Trophoblast cell (in vitro differentiated cells and primary cell): ENCODE results near the gene SIK3.

Experiments
- DNase-seq, 2 donors: peaks; one replicate each; pipeline ENCODE4 v3.0.0-alpha.2; 2016
- H2AFZ ChIP-seq: 2 replicates; pipeline ENCODE4 v1.6.1; 2013; ENCODE audit warnings: low read length, moderate library complexity, mild to moderate bottlenecking; ENCODE audit not compliant: insufficient read depth, poor library complexity
- H2AK5ac ChIP-seq: 2 replicates; pipeline ENCODE4 v1.6.1; 2013; ENCODE audit warnings: mild to moderate bottlenecking, low read length
- H2BK120ac ChIP-seq: 2 replicates; pipeline ENCODE4 v1.6.1; 2013; ENCODE audit warnings: low read length, mild to moderate bottlenecking, moderate library complexity; ENCODE audit not compliant: insufficient read depth, poor library complexity
- H2BK12ac ChIP-seq: 2 replicates; pipeline ENCODE4 v1.6.1; 2013; ENCODE audit warnings: mild to moderate bottlenecking, low read length, moderate library complexity
- H2BK5ac ChIP-seq: 2 replicates; pipeline ENCODE4 v1.6.1; 2013; ENCODE audit warnings: low read length, low read depth, moderate library complexity, mild to moderate bottlenecking; ENCODE audit not compliant: poor library complexity
- H3K14ac ChIP-seq: 2 replicates; pipeline ENCODE4 v1.6.1; 2013; ENCODE audit warnings: mild to moderate bottlenecking, low read length
- H3K18ac ChIP-seq: 2 replicates; pipeline ENCODE4 v1.6.1; 2013; ENCODE audit warnings: mild to moderate bottlenecking, low read length
- H3K23ac ChIP-seq: 2 replicates; pipeline ENCODE4 v1.6.1; 2013; ENCODE audit warnings: low read length
- H3K27ac ChIP-seq: 2 replicates; pipeline ENCODE4 v1.5.1; 2013; ENCODE audit warnings: low read depth, mild to moderate bottlenecking, inconsistent platforms, low read length, moderate library complexity
- H3K27me3 ChIP-seq: 2 replicates; pipeline ENCODE4 v1.6.1; 2013; ENCODE audit warnings: inconsistent platforms, mild to moderate bottlenecking, low read length, moderate library complexity; ENCODE audit not compliant: insufficient read depth
- H3K36me3 ChIP-seq, 2 experiments: 1 replicate in 1 of 2; 2 replicates in 1 of 2; pipeline ENCODE4 v1.6.1; 2013; ENCODE audit warnings: low read length in 2 of 2, mild to moderate bottlenecking in 2 of 2, moderate library complexity in 1 of 2; ENCODE audit not compliant: insufficient read depth in 2 of 2, control insufficient read depth in 1 of 2
- H3K4ac ChIP-seq: 2 replicates; pipeline ENCODE4 v1.6.1; 2013; ENCODE audit warnings: low read depth, mild to moderate bottlenecking, low read length, moderate library complexity
- H3K4me1 ChIP-seq, 2 experiments: 1 replicate in 1 of 2; 2 replicates in 1 of 2; pipeline ENCODE4 v1.6.1; 2013; ENCODE audit warnings: low read length in 2 of 2, mild to moderate bottlenecking in 2 of 2, moderate library complexity in 1 of 2; ENCODE audit not compliant: insufficient read depth in 2 of 2, control insufficient read depth in 1 of 2
- H3K4me2 ChIP-seq: 2 replicates; pipeline ENCODE4 v1.6.1; 2013; ENCODE audit warnings: inconsistent platforms, mild to moderate bottlenecking, low read length, moderate library complexity
- H3K4me3 ChIP-seq: 2 replicates; pipeline ENCODE4 v1.5.1; 2013; ENCODE audit warnings: mild to moderate bottlenecking, low read depth, low read length, inconsistent platforms
- H3K79me1 ChIP-seq: one replicate; pipeline ENCODE4 v1.6.1; 2013; ENCODE audit warnings: low read length
- H3K79me2 ChIP-seq: 2 replicates; pipeline ENCODE4 v1.6.1; 2013; ENCODE audit warnings: low read length, mild to moderate bottlenecking; ENCODE audit not compliant: control insufficient read depth, insufficient read depth, poor library complexity
- H3K9ac ChIP-seq: 2 replicates; pipeline ENCODE4 v1.6.1; 2013; ENCODE audit warnings: mild to moderate bottlenecking, low read length
- H3K9me3 ChIP-seq: 2 replicates; pipeline ENCODE4 v1.6.1; 2013; ENCODE audit warnings: low read depth, mild to moderate bottlenecking, control low read depth, inconsistent platforms, low read length; ENCODE audit not compliant: insufficient read depth
- H4K12ac ChIP-seq: 2 replicates; pipeline ENCODE4 v1.6.1; 2013; ENCODE audit warnings: low read depth, mild to moderate bottlenecking, low read length, moderate library complexity
- H4K8ac ChIP-seq: 2 replicates; pipeline ENCODE4 v1.6.1; 2013; ENCODE audit warnings: low read depth, mild to moderate bottlenecking, low read length, moderate library complexity
- H4K91ac ChIP-seq: one replicate; pipeline ENCODE4 v1.6.1; 2013; ENCODE audit warnings: low read depth, mild to moderate bottlenecking, low read length, moderate library complexity
- WGBS: extraction: QIAGEN DNeasy Blood & Tissue Kit; methylation state at CpG from one replicate; pipeline ENCODE4 v1.1.7; 2013; ENCODE audit warnings: missing lambda C conversion rate; ENCODE audit not compliant: insufficient read length, insufficient coverage; ENCODE audit errors: extremely low coverage; 5-methylcytosine and 5-hydroxymethylcytosine counted together

SIK3 gene

GRCh38 chr11:117044287-117045035 lies 53.8 kb downstream of the SIK3 start:
- no peak for DNase-seq
- Histone ChIP-seq H4K8ac (no peak overlapping the region), H4K12ac (no peak overlapping the region), H3K23ac (no peak overlapping the region), H3K14ac (no peak overlapping the region), H3K18ac (no peak overlapping the region), H3K4ac (no peak overlapping the region), H4K91ac (no peak overlapping the region), H2BK5ac (no peak overlapping the region), H3K9ac (no peak overlapping the region), H3K9me3 (no peaks in the 10 kb centered on the region), H2AFZ (no peak overlapping the region), H3K79me2 (no peaks in the 10 kb centered on the region), H3K27me3 (no peaks in the 10 kb centered on the region), H2BK120ac (no peak overlapping the region), H3K4me1 (no peaks in the 10 kb centered on the region), H3K27ac (no peak overlapping the region), H3K79me1 (no peaks in the 10 kb centered on the region), H3K36me3 (no peaks in the 10 kb centered on the region), H2BK12ac (no peak overlapping the region), H2AK5ac (no peak overlapping the region), H3K4me3 (no peak overlapping the region), H3K4me2 (no peak overlapping the region)
- no CpG with 5 or more reads among the region's 7 CpGs for WGBS

GRCh38 chr11:117042689-117043088 lies 55.5 kb downstream of the SIK3 start:
- WGBS = no CpG with 5 or more reads among the region's 3 CpGs
- DNase-seq = no peak

GRCh38 chr11:117039900-117040299 lies 58.3 kb downstream of the SIK3 start:
- no peak for DNase-seq
- Histone ChIP-seq H3K9ac (no peak overlapping the region), H2AK5ac (no peak overlapping the region), H2BK12ac (no peak overlapping the region), H2BK120ac (no peak overlapping the region), H3K79me2 (no peaks in the 10 kb centered on the region), H4K91ac (no peak overlapping the region), H3K27ac (no peak overlapping the region), H4K12ac (no peak overlapping the region), H2BK5ac (no peak overlapping the region), H3K18ac (no peak overlapping the region), H3K4me2 (no peak overlapping the region), H3K4me1 (no peaks in the 10 kb centered on the region), H3K79me1 (no peaks in the 10 kb centered on the region), H4K8ac (no peak overlapping the region), H3K27me3 (no peaks in the 10 kb centered on the region), H2AFZ (no peak overlapping the region), H3K14ac (no peak overlapping the region), H3K4me3 (no peak overlapping the region), H3K4ac (no peak overlapping the region), H3K36me3 (no peaks in the 10 kb centered on the region), H3K23ac (no peak overlapping the region), H3K9me3 (no peaks in the 10 kb centered on the region)
- no CpG with 5 or more reads among the region's 1 CpG for WGBS

More at GRCh38 chr11:117042689-117043088, 55.5 kb downstream of the SIK3 start:
- H3K79me1 ChIP-seq = no peaks in the 10 kb centered on the region
- no peak overlapping the region for H3K4me2 ChIP-seq
- H2BK12ac ChIP-seq = no peak overlapping the region
- no peaks in the 10 kb centered on the region for H3K27me3 ChIP-seq
- no peak overlapping the region for H3K23ac ChIP-seq
- no peaks in the 10 kb centered on the region for H3K36me3 ChIP-seq
- no peak overlapping the region for H3K9ac ChIP-seq
- no peak overlapping the region for H4K8ac ChIP-seq
- H2AFZ ChIP-seq = no peak overlapping the region
- H3K79me2 ChIP-seq = no peaks in the 10 kb centered on the region
- no peak overlapping the region for H2BK5ac ChIP-seq
- H3K4me3 ChIP-seq = no peak overlapping the region
- no peak overlapping the region for H4K12ac ChIP-seq
- no peak overlapping the region for H4K91ac ChIP-seq
- no peak overlapping the region for H3K4ac ChIP-seq
- no peak overlapping the region for H2AK5ac ChIP-seq
- H3K18ac ChIP-seq = no peak overlapping the region
- no peak overlapping the region for H2BK120ac ChIP-seq
- no peak overlapping the region for H3K14ac ChIP-seq
- no peak overlapping the region for H3K27ac ChIP-seq
- H3K9me3 ChIP-seq = no peaks in the 10 kb centered on the region
- no peaks in the 10 kb centered on the region for H3K4me1 ChIP-seq

GRCh38 chr11:117039270-117039669 lies 59.0 kb downstream of the SIK3 start:
- Histone ChIP-seq H3K4ac (no peak overlapping the region), H3K4me1 (no peaks in the 10 kb centered on the region), H3K27ac (no peak overlapping the region), H3K18ac (no peak overlapping the region), H3K27me3 (no peaks in the 10 kb centered on the region), H2AFZ (no peak overlapping the region), H4K8ac (no peak overlapping the region), H2BK120ac (no peak overlapping the region), H4K91ac (no peak overlapping the region), H3K36me3 (no peaks in the 10 kb centered on the region), H3K4me2 (no peak overlapping the region), H3K14ac (no peak overlapping the region), H2BK5ac (no peak overlapping the region), H3K79me2 (no peaks in the 10 kb centered on the region), H2AK5ac (no peak overlapping the region), H4K12ac (no peak overlapping the region), H2BK12ac (no peak overlapping the region), H3K79me1 (no peaks in the 10 kb centered on the region), H3K4me3 (no peak overlapping the region), H3K23ac (no peak overlapping the region), H3K9me3 (no peaks in the 10 kb centered on the region), H3K9ac (no peak overlapping the region)
- no peak for DNase-seq
- WGBS = no CpG with 5 or more reads among the region's 3 CpGs
